Measurements from ENCODE around the gene GPR135.

- TF ChIP-seq CTCF (conservative IDR thresholded peaks at IDR 0.05 in 1 of 2, IDR thresholded peaks at IDR 0.05 in 1 of 2; ENCODE audit: low read depth in 1 of 2, low read length in 2 of 2) (no peak), EZH2 (IDR thresholded peaks at IDR 0.05; ENCODE audit: low read length, missing control alignments) (no peak)
Measured at GRCh38 chr14:59417311-59417710, 47.9 kb downstream of the GPR135 start.
